Sigmoid colon (tissue), 7 donors: ENCODE data around the gene SLAMF9. TPM values are rescaled to one million over a fixed set of nuclear protein-coding genes. Genes with fewer than 3 reads are reported as not detected.

Experiments used
- DNase-seq: peaks from one replicate; pipeline ENCODE4 v3.0.0-alpha.2; 2019
- H3K27ac ChIP-seq, 4 donors: fragments of 200-600 bp; sonication (generic); one replicate each; pipeline ENCODE4 v1.5.1; 2016 to 2019; ENCODE audit warnings: mild to moderate bottlenecking in 1 of 4
- H3K27me3 ChIP-seq, 3 donors: fragments of 200-600 bp; sonication (generic); one replicate each; pipeline ENCODE4 v1.5.1; 2019; ENCODE audit warnings: mild to moderate bottlenecking in 1 of 3
- H3K36me3 ChIP-seq, 4 donors: fragments of 200-600 bp; sonication (generic); one replicate each; pipeline ENCODE4 v1.5.1; 2016 to 2019
- H3K4me1 ChIP-seq, 4 donors: fragments of 200-600 bp; sonication (generic); one replicate each; pipeline ENCODE4 v1.5.1; 2017 to 2019
- H3K4me3 ChIP-seq, 4 donors: fragments of 200-600 bp; sonication (generic); one replicate each; pipeline ENCODE4 v1.5.1; 2017 to 2019; ENCODE audit warnings: mild to moderate bottlenecking in 2 of 4, moderate library complexity in 1 of 4
- H3K9me3 ChIP-seq, 4 donors: fragments of 200-600 bp in 3 of 4; sonication (generic) in 3 of 4; one replicate each; pipeline versions ENCODE4 v1.5.1 to v1.6.1; 2013 to 2019
- CTCF ChIP-seq, 4 experiments: fragments of 450-650 bp in 3 of 4; fragments of 200-600 bp in 1 of 4; IDR thresholded peaks; one replicate each; pipeline ENCODE4 v1.5.1; 2016 to 2019; ENCODE audit warnings: antibody characterized with exemption in 4 of 4, mild to moderate bottlenecking in 3 of 4, moderate library complexity in 2 of 4
- EP300 ChIP-seq, 4 donors: sonication (generic); formaldehyde crosslinking; IDR thresholded peaks; one replicate each; pipeline ENCODE4 v1.6.1; 2017; ENCODE audit warnings: antibody characterized with exemption in 4 of 4
- POLR2A ChIP-seq, 2 donors: fragments of 450-650 bp; IDR thresholded peaks; one replicate each; pipeline ENCODE4 v1.6.1; 2016; ENCODE audit warnings: antibody characterized with exemption in 2 of 2, mild to moderate bottlenecking in 2 of 2, moderate library complexity in 2 of 2
- POLR2AphosphoS5 ChIP-seq, 4 donors: sonication (generic); formaldehyde crosslinking; IDR thresholded peaks; one replicate each; pipeline ENCODE4 v1.6.1; 2017; ENCODE audit warnings: antibody characterized with exemption in 4 of 4
- WGBS, 2 donors: extraction: QIAGEN DNeasy Blood & Tissue Kit; methylation state at CpG; one replicate each; pipeline ENCODE4 v1.1.7; 2013; 5-methylcytosine and 5-hydroxymethylcytosine counted together
- intact Hi-C: fragments of 100-400 bp; cut with DNase I; formaldehyde crosslinking; loops from one replicate; pipeline ENCODE4 v1.15.1; 2023
- polyA plus RNA-seq, 3 donors: library from polyadenylated mRNA; stranded (reverse); fragments of 200-250 nt; gene quantifications; one replicate each; pipeline ENCODE4 v1.2.3, GENCODE V29; 2013
- total RNA-seq, 4 donors: library from RNA; depleted of rRNA; stranded (reverse); fragments of >200 nt; gene quantifications; one replicate each; pipeline ENCODE4 v1.1.0, GENCODE V29; 2016
- donor health status: healthy with polysubstance abuse.
- donor health status: Bipolar disorder and iron deficiency.
- donor health status: healthy.

SLAMF9 gene
- total and polyA plus RNA-seq, 7 donors = 0.15 TPM; not detected in 6

GRCh38 chr1:159994896-159995295 lies 40.9 kb upstream of the SLAMF9 start:
- intact Hi-C loops = no loop called here
- DNase-seq = no peak
- no peak overlapping the region for H3K4me3 ChIP-seq
- H3K36me3 ChIP-seq = no peaks in the 10 kb centered on the region
- no peaks in the 10 kb centered on the region for H3K27me3 ChIP-seq
- H3K27ac ChIP-seq = no peak overlapping the region
- TF ChIP-seq EP300 (IDR thresholded peaks at IDR 0.05) (no peak), POLR2A (IDR thresholded peaks at IDR 0.05) (no peak), POLR2AphosphoS5 (IDR thresholded peaks at IDR 0.05) (no peak), CTCF (IDR thresholded peaks at IDR 0.05) (no peak)
- no peaks in the 10 kb centered on the region for H3K9me3 ChIP-seq
- H3K4me1 ChIP-seq = peaks cover 0 to 26% (median 9%) of the 10 kb centered on the region in 4 donors
- WGBS, 2 donors = 85 to 89% methylated on average over 2 of the region's 2 CpGs

GRCh38 chr1:159993911-159994310 lies 39.9 kb upstream of the SLAMF9 start:
- no peaks in the 10 kb centered on the region for H3K9me3 ChIP-seq
- H3K4me1 ChIP-seq = peaks cover 0 to 35% (median 14%) of the 10 kb centered on the region in 4 donors
- H3K36me3 ChIP-seq = no peaks in the 10 kb centered on the region
- TF ChIP-seq POLR2AphosphoS5 (IDR thresholded peaks at IDR 0.05) (no peak), CTCF (IDR thresholded peaks at IDR 0.05) (no peak), POLR2A (IDR thresholded peaks at IDR 0.05) (no peak), EP300 (IDR thresholded peaks at IDR 0.05) (no peak)
- H3K4me3 ChIP-seq = no peak overlapping the region
- no peaks in the 10 kb centered on the region for H3K27me3 ChIP-seq
- no peak overlapping the region for H3K27ac ChIP-seq
- WGBS, 2 donors = 44 to 81% methylated on average over 2 of the region's 2 CpGs
- intact Hi-C loops = no loop called here
- DNase-seq = no peak

- H3K27ac ChIP-seq = no peak overlapping the region
- intact Hi-C loops = no loop called here
- no peak for DNase-seq
- H3K4me1 ChIP-seq = peaks cover 0 to 35% (median 14%) of the 10 kb centered on the region in 4 donors
- H3K27me3 ChIP-seq = no peaks in the 10 kb centered on the region
- WGBS, 2 donors = 76 to 86% methylated on average over 1 of the region's 1 CpG
- H3K4me3 ChIP-seq = no peak overlapping the region
- no peaks in the 10 kb centered on the region for H3K9me3 ChIP-seq
- no peaks in the 10 kb centered on the region for H3K36me3 ChIP-seq
- TF ChIP-seq CTCF (IDR thresholded peaks at IDR 0.05) (no peak), EP300 (IDR thresholded peaks at IDR 0.05) (no peak), POLR2AphosphoS5 (IDR thresholded peaks at IDR 0.05) (no peak)
Measured at GRCh38 chr1:159992161-159992560, 38.1 kb upstream of the SLAMF9 start.

GRCh38 chr1:159991513-159991912 lies 37.5 kb upstream of the SLAMF9 start:
- no peak for DNase-seq
- peaks cover 0 to 28% (median 12%) of the 10 kb centered on the region in 4 donors for H3K4me1 ChIP-seq
- no peak overlapping the region for H3K27ac ChIP-seq
- no peaks in the 10 kb centered on the region for H3K9me3 ChIP-seq
- WGBS, 2 donors = 36 to 56% methylated on average over 4 of the region's 4 CpGs
- no peak for TF ChIP-seq EP300 (IDR thresholded peaks at IDR 0.05)
- TF ChIP-seq POLR2AphosphoS5 (IDR thresholded peaks at IDR 0.05) = no peak
- TF ChIP-seq POLR2A (IDR thresholded peaks at IDR 0.05) = no peak
- TF ChIP-seq CTCF (IDR thresholded peaks at IDR 0.05) = no peak
- no peaks in the 10 kb centered on the region for H3K27me3 ChIP-seq
- H3K36me3 ChIP-seq = no peaks in the 10 kb centered on the region
- H3K4me3 ChIP-seq = no peak overlapping the region
- intact Hi-C loops = no loop called here

- 80 to 86% methylated on average over 5 of the region's 5 CpGs for WGBS, 2 donors
- Histone ChIP-seq H3K27me3 (no peaks in the 10 kb centered on the region), H3K36me3 (no peaks in the 10 kb centered on the region), H3K4me1 (peaks cover 0 to 25% (median 10%) of the 10 kb centered on the region in 4 donors), H3K27ac (peak overlapping the region in 2 of 4 donors; percentile 53 to 61), H3K9me3 (no peaks in the 10 kb centered on the region), H3K4me3 (no peak overlapping the region)
- TF ChIP-seq CTCF (IDR thresholded peaks at IDR 0.05) (no peak), POLR2A (IDR thresholded peaks at IDR 0.05) (no peak), POLR2AphosphoS5 (IDR thresholded peaks at IDR 0.05) (no peak), EP300 (IDR thresholded peaks at IDR 0.05) (no peak)
- intact Hi-C loops = no loop called here
- no peak for DNase-seq
Measured at GRCh38 chr1:159990005-159990404, 36.0 kb upstream of the SLAMF9 start.
